Epithelial cell of umbilical artery (primary cell): ENCODE data around the gene ATP6AP2. TPM values are rescaled to one million over a fixed set of nuclear protein-coding genes. Genes with fewer than 3 reads are reported as not detected.

Experiments
- total RNA-seq: library from RNA; depleted of rRNA; stranded (reverse); fragments of >200 nt; gene quantifications from 2 replicates; pipeline ENCODE4 v1.2.3, GENCODE V29; 2014

ATP6AP2 gene, protein sequence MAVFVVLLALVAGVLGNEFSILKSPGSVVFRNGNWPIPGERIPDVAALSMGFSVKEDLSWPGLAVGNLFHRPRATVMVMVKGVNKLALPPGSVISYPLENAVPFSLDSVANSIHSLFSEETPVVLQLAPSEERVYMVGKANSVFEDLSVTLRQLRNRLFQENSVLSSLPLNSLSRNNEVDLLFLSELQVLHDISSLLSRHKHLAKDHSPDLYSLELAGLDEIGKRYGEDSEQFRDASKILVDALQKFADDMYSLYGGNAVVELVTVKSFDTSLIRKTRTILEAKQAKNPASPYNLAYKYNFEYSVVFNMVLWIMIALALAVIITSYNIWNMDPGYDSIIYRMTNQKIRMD
- total RNA-seq: 90.6 and 95.6 TPM in 2 replicates

DNA sequence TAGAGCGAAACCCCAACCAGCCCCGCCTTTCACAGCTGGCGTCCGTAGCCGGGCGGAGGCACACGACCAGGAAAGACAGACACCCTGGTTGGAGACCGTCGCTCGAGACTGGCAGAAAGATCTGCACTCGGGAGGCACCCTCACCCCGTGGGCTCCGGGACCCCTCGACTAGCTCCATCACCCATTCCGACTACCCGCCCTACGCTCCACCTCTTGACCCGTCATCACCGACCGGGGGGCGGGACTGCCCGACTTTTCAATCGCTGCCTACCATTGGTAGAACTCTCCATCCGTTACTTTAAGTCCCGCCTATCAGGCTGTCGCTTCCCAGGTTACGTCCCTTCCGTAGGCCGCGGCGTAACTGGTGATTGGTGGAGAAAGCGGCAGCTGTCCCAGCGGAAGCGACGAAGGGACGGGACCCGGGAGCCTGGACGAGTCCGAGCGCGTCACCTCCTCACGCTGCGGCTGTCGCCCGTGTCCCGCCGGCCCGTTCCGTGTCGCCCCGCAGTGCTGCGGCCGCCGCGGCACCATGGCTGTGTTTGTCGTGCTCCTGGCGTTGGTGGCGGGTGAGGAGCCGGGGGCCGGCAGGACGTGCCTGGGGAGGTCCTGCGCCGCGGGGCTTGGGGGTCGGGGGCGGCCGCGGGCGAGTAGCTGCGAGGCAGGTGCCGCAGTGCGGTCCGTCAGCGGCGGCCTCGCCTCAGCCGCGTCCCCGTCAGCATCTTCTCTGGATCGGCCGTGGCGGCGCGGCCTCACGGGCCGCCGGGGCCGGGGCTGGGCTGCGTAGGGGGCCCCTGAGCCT is at the start of gene ATP6AP2:
Gene ATP6AP2, plus strand, starts transcription at position 434 of the 799 bp plus-strand sequence. Its CDS starts 96 bp downstream, at position 530.

DNA sequence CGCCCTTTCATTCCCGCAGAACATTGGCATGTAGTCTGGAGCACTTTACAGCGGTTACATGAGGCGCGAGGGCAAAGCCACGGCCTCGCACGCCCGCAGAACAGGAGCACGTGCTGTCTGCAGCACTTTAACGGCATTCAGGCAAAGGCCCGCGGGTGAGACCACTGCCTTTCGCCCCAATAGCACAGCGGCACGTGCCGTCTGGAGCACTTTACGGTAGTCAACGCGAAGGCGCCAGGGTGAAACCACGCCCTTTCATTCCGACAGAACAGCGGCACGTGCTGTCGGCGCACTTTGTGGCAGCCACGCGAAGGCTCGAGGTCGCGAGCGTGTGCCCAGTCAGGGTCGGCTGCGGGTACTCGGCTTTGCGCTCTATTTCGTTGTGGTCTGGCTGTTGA is 42.4 kb downstream of the ATP6AP2 start, which contains the start of gene MPC1L:
Gene MPC1L, plus strand, starts transcription at position 290 of the 398 bp plus-strand sequence. CDS start 138 bp downstream, outside the sequence.

DNA sequence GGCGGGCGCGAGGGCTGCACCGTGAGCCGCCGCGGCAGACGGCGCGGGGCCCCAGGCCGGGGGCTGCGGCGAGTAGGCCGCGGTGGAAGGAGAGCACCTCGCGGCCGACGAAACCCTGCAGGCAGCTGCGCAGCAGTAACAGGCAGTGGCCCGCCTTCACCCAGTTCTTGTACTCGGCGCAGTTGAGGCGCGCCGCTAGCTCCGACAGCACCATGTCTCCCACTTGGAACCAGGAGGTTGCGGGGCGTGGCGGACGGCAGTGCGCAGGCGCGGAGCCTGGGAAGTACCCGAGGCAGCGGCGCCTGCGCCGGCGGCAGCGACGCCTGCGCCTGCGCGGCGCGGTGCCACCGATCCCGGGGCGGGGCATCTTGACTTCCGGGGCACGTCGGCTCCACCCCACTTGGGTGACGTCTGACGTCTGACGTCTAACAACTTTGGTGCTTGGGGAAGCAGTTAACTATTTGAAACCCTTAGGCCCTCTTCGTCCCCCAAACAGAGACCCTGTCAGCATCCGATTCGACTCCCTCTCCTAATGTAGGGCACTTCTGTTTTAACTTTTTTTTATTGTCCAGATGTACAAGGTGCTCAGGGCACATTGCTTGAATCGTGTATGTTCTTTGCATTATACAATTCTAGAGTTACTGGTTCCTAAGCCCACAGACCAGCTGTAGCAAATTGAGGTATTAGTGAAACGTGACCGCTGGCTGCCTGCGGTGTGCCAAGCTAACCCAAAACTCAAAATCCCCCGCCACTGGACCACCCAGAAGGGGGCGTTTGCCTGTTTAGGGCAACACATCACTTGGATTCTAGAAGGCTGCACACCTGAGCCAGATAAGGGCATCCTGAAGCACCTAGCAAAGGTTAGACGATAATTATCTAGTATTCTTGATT is 66.8 kb downstream of the ATP6AP2 start, which contains the start of gene CXorf38:
Gene CXorf38, minus strand, starts transcription at position 255 of the 891 bp plus-strand sequence. Its CDS starts 41 bp downstream, at position 214.

Other genes starting within 250 kb of the ATP6AP2 start
- gene MPC1L, start 42.5 kb downstream of the ATP6AP2 start, total RNA-seq: not detected in 2 replicates
- 13.3 and 20.7 TPM in 2 replicates for gene CXorf38, start 66.6 kb downstream of the ATP6AP2 start, total RNA-seq
- 14.0 and 24.0 TPM in 2 replicates for gene MED14, start 154.6 kb downstream of the ATP6AP2 start, total RNA-seq